ENCODE data around the gene INF2.
A peak's percentile ranks its signal among the peaks of the same experiment; 100 is the strongest.

The INF2 gene

DNA sequence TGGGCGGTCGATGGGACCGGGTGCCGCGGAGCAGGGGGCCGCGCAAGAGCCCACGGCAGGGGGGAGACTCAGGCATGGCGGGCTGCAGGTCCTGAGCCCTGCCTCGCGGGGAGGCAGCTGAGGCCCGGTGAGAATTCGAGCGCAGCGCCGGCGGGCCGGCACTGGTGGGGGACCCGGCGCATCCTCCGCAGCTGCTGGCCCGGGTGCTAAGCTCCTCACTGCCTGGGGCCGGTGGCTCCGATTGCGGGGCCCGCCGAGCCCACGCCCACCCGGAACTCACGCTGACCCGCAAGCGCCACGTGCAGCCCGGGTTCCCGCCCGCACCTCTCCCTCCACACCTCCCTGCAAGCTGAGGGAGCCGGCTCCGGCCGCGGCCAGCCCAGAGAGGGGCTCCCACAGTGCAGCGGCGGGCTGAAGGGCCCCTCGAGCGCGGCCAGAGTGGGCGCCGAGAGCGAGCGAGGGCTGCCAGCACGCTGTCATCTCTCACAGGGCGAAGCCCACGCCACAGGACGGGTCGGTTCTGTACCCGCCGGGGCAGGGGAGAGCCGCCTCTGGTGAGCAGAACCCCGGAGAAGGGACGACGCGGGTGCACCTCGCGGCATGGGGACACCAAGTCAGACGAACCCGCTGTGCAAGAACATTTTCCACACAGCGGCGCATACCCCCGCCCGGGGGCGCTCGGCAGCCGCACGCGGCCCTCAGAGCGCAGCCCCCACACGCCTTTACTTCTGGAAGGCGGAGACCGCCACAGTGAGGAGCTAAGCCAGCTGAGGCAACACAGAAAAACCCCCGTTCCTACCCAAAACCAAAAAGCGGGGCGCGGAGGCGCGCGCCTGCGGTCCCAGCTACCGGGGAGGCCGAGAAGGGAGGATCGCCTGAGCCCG is 62.4 kb downstream of the INF2 start:
- no peak for DNase-seq
- TF ChIP-seq, protein P1, sequence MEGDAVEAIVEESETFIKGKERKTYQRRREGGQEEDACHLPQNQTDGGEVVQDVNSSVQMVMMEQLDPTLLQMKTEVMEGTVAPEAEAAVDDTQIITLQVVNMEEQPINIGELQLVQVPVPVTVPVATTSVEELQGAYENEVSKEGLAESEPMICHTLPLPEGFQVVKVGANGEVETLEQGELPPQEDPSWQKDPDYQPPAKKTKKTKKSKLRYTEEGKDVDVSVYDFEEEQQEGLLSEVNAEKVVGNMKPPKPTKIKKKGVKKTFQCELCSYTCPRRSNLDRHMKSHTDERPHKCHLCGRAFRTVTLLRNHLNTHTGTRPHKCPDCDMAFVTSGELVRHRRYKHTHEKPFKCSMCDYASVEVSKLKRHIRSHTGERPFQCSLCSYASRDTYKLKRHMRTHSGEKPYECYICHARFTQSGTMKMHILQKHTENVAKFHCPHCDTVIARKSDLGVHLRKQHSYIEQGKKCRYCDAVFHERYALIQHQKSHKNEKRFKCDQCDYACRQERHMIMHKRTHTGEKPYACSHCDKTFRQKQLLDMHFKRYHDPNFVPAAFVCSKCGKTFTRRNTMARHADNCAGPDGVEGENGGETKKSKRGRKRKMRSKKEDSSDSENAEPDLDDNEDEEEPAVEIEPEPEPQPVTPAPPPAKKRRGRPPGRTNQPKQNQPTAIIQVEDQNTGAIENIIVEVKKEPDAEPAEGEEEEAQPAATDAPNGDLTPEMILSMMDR (IDR thresholded peaks at IDR 0.05), result no peak
- peaks cover 13% of the 10 kb centered on the region for H3K36me3 Mint-ChIP-seq (ENCODE audit: low read depth)
- peaks cover 25% of the 10 kb centered on the region for H3K9me3 Mint-ChIP-seq
- peaks cover 6% of the 10 kb centered on the region for H3K27me3 Mint-ChIP-seq (ENCODE audit: low read depth, poor library complexity)
- peak overlapping the region; percentile 91 for H3K4me3 Mint-ChIP-seq
- no peak overlapping the region for H3K27ac Mint-ChIP-seq
- H3K4me1 Mint-ChIP-seq, result peaks cover 46% of the 10 kb centered on the region

DNA sequence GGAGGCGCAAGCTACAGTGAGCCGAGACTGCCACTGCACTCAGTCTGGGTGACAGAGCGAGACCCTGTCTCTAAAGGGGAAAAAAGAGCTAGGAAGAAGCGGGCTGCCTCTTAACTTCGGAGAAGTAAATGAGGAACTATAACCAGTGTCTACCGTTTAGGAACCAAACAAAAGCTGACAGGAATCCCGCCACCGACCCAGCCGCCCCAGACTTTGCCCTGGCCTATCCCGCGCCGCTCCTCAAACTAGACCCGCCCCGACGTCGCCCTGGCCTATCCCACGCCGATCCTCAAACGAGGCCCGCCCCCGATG is 63.0 kb downstream of the INF2 start:
- Mint-ChIP-seq H3K36me3 (ENCODE audit: low read depth) (peaks cover 17% of the 10 kb centered on the region), H3K27ac (no peak overlapping the region), H3K4me1 (peaks cover 40% of the 10 kb centered on the region), H3K9me3 (peaks cover 25% of the 10 kb centered on the region), H3K4me3 (peak overlapping the region; percentile 91), H3K27me3 (ENCODE audit: low read depth, poor library complexity) (peaks cover 4% of the 10 kb centered on the region)
- DNase-seq, result no peak
- TF ChIP-seq, protein P1 (IDR thresholded peaks at IDR 0.05), result no peak

DNA sequence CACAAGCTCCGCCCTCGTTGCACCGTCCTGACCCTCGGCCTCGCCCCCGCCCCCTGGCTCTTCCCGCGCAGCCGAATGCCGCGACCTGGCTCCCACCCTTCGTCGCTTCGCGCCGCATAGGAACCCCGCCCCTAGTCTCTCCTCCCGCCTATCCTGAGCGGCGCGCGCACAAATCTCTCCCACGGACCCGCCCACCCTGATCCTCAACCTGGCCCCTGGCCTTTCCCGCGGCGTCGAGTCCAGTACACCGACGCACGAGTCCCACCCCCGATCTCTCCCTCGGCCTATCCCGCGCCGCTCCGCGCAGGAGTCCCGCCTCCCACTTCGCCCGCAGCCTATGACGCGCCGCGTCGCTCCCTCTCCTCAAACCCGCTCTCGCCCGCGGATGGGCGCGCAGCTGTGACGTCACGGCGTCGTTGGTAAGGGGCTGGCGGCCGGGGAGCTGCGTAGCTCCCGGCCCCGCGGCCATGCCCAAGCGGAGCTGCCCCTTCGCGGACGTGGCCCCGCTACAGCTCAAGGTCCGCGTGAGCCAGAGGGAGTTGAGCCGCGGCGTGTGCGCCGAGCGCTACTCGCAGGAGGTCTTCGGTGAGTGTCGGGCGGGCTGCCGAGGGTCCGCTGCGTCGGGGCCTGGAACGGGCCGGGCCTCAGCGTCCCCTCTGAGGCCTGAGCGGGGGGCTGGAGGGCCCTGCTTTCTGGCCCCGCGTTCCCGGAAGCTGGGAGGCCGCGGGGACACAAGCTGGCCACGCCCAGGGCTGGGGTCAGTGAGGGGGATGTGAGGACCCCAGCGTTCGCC is 63.5 kb downstream of the INF2 start, which contains the start of gene SIVA1:
Gene SIVA1, plus strand, starts transcription at position 413 of the 793 bp plus-strand sequence. Its CDS starts 55 bp downstream, at position 468.
- Mint-ChIP-seq H3K4me1 (peaks cover 34% of the 10 kb centered on the region), H3K36me3 (ENCODE audit: low read depth) (peaks cover 18% of the 10 kb centered on the region)

DNA sequence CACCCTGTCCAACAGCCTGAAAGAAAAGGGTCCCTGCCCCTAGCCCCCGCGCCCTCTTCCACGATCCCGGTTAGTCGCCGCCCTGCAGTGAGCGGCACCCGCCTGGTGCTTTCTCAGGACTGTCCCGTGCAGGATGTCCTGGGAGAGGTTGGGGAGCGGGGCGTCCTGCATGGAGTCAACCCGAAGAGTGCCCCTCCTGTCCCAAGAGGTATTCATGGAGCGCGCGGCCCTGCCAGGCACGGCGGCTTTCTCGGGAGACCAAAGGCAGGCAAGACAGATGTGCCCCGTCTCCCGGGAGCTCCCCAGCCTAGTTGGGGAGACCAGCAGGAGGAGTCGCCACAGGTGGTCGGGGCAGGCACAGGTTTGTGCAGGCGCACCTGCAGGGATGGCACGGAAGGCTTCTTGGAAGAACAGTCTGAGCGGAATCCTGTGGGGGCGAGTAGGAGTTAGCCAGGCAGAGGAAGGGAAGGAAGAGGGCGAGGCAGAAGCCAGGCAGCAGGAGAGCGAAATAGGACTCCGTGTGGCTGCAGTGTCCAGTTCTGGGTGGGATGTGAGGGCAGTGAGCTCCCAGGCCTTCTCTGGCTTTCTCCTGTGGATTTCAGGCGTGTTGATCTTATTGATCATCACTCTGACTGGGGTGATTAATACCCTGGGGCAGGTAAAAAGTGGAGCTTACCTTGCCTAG is 64.3 kb downstream of the INF2 start:
- no peak for DNase-seq

More for the DNA sequence above, 63.5 kb downstream of the INF2 start, which contains the start of gene SIVA1:
- Mint-ChIP-seq H3K9me3 (peaks cover 25% of the 10 kb centered on the region), H3K27me3 (ENCODE audit: low read depth, poor library complexity) (peaks cover 4% of the 10 kb centered on the region), H3K4me3 (peak within 1 kb of the TSS; percentile 91), H3K27ac (peak within 1 kb of the TSS; percentile 96)
- peak; percentile 100 for DNase-seq
- TF ChIP-seq, protein P1 (IDR thresholded peaks at IDR 0.05), result no peak

DNA sequence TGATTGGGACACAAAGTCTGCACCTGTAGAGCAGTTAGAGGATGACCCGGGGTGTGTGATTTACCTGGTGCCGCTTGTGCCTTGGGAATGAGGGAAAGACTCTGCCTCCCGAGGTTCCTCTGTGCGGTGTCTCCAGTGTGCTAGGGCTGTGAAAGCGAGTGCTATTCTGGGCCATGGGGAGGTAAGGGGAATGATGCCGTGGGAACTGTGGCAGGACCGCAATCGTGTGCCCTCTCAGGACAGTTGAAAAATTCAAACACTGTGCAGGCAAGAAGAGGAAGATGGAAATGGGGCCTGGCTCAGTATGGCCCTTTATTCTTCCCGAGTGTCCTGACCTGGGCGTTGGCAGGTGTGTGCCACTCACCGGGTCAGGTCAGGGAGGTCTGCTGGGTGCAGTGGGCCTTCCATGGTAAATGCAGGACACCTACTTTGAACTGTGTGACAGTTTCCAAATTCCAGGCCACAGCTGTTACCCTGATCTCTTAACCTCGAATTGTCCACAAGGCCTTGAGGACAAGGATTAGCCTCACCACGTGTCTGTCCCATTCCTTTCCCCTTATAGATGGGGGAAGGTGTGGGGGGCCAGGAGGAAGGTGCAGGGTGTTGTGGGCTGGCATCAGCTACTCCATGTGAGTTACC is 64.9 kb downstream of the INF2 start:
- no peak for DNase-seq
- H3K4me3 Mint-ChIP-seq, result peak overlapping the region; percentile 91
- H3K27me3 Mint-ChIP-seq (ENCODE audit: low read depth, poor library complexity), result peaks cover 4% of the 10 kb centered on the region
- H3K27ac Mint-ChIP-seq, result peak overlapping the region; percentile 70
- TF ChIP-seq, protein P1 (IDR thresholded peaks at IDR 0.05), result no peak
- H3K36me3 Mint-ChIP-seq (ENCODE audit: low read depth), result peaks cover 23% of the 10 kb centered on the region
- peaks cover 24% of the 10 kb centered on the region for H3K9me3 Mint-ChIP-seq
- H3K4me1 Mint-ChIP-seq, result peaks cover 20% of the 10 kb centered on the region

More for the DNA sequence above, 64.3 kb downstream of the INF2 start:
- H3K4me3 Mint-ChIP-seq, result peak overlapping the region; percentile 91
- peak overlapping the region; percentile 70 for H3K27ac Mint-ChIP-seq
- peaks cover 18% of the 10 kb centered on the region for H3K36me3 Mint-ChIP-seq (ENCODE audit: low read depth)
- peaks cover 27% of the 10 kb centered on the region for H3K4me1 Mint-ChIP-seq
- peaks cover 4% of the 10 kb centered on the region for H3K27me3 Mint-ChIP-seq (ENCODE audit: low read depth, poor library complexity)
- H3K9me3 Mint-ChIP-seq, result peaks cover 25% of the 10 kb centered on the region
- TF ChIP-seq, protein P1 (IDR thresholded peaks at IDR 0.05), result no peak

Measured in nephron progenitor cell (in vitro differentiated cells).